T-helper 2 cell treated with Interferon-gamma antibody and Interleukin-4, amounts not matched to agents 100 ng/mL and 5 ng/mL, for 36 hours (primary cell): ENCODE data around the gene LATS2. TPM values are rescaled to one million over a fixed set of nuclear protein-coding genes. Genes with fewer than 3 reads are reported as not detected.

Source experiments
- intact Hi-C: fragments of 100-400 bp; cut with micrococcal nuclease; formaldehyde crosslinking; loops from one replicate; pipeline ENCODE4 v1.15.1; 2023
- total RNA-seq: library from RNA; stranded (reverse); gene quantifications from 2 replicates; pipeline ENCODE4 v1.2.3, GENCODE V29; 2022

LATS2 gene
- total RNA-seq, 1 donor from 2014 or later: 2.2 TPM

DNA sequence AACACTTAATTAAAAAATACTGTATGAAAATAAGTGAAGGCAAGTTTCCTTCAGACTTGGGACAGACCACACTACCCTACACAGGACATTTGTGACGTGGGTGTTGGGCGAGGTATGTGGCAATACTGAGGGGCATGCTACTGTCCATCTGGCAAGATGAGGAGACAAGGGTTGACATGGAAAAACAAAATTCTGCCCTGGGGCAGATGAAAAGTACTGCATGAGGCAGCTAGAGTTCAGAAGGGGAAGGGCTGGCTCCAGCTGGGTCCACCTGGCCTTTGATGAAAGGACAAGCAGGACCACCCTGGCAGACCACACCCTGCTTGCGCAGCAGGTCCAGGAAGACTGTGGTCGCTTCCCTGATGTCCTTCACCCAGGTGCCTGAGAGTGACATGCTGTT lies 43.2 kb downstream of the LATS2 start:
- intact Hi-C loops: no loop called here

DNA sequence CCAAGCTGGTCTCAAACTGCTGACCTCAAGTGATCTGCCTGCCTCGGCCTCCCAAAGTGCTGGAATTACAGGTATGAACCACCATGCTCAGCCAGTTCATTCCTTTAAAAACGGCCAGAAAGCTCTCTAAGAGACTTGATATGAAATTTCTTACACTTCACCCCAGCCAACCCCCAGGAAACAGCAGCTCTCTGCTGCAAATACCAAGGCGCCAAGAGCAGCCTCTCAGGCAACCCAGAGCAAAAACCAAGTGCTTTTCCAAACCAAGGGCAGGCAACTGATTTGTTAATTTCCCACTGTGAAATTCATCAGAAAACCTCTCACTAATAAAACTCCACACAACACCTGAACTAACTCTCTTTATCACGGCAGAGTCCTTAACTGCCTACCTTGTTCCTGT lies 44.9 kb downstream of the LATS2 start:
- intact Hi-C loops: no loop called here

DNA sequence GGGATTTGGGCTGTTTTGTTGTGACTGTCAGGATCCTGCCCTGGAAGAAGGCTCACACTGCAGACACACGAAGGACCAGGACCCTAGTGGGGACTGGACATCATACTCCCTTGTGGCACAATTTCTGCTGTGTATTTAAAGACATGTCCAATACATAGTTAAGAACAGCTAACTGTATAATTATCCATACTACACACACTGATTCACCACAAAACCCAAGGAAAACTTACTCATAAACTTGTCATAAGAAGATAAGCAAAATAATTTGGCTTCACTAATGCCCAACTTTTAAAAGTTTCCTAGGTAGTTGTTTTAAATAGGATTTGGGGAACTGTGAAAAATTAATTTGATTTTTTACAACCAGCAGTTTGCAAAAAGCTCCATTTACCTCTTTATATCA lies 46.1 kb downstream of the LATS2 start:
- intact Hi-C loops: no loop called here

DNA sequence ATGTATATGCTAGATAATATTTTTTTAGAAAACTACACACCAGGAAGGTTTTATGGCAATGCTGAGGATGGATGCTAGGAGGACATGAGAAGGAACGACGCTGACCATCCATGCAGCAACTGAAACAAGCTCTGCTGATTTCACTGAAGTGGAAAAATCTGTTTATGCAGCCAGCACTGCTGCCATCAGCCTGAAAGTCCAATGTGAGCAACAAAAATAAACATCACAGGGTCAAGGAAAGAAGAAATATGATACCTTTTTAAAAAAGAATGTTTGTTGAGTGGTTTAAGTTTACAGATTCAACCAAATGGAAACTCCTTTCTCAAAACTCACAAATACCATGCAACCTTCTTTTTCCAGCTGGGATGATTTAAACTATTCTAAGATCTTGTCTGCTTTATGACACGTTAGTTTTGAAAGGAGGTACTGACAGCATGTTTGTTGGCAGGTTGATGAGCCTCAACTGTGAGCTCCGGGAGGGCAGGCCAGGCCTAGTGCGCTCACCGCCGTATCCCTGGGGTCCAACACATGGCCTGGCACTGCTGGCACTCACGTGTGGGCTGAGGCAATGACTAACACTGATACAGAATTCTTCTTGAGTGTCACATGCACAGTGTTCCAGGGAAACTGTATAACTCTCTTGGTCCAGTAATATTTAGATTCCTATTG lies 46.8 kb downstream of the LATS2 start:
- intact Hi-C loops: no loop called here

DNA sequence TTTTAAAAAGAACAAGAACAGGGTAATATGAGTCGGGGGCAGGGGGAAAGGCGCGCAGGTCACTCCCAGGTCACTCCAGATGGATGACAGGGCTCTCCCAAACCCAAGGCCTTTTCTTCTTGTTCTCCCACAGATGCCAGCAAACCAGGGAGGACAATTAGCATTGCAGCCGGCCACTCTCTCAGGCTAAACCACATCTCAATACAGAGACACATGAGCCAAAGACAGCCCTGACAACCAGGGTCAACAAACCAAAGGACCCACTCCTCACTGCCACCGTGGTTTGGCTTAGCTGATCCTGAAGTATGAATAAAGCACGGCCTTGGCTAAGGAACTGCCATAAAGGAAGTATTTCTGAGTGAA lies 47.3 kb downstream of the LATS2 start:
- intact Hi-C loops: no loop called here

DNA sequence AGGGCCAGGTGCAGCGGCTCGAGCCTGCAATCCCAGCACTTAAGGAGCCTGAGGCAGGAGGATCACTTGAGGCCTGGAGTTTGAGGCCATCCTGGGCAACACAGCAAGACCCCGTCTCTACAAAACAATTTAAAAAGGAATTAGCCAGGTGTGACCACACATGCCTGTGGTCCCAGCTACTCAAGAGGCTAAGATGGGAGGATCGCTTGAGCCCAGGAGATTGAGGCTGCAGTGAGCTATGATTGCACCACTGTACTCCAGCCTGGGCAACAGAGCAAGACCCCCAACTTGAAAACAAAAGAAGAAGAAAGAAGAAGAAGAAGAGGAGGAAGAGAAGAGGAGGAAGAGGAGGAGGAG lies 47.7 kb downstream of the LATS2 start:
- intact Hi-C loops: no loop called here

DNA sequence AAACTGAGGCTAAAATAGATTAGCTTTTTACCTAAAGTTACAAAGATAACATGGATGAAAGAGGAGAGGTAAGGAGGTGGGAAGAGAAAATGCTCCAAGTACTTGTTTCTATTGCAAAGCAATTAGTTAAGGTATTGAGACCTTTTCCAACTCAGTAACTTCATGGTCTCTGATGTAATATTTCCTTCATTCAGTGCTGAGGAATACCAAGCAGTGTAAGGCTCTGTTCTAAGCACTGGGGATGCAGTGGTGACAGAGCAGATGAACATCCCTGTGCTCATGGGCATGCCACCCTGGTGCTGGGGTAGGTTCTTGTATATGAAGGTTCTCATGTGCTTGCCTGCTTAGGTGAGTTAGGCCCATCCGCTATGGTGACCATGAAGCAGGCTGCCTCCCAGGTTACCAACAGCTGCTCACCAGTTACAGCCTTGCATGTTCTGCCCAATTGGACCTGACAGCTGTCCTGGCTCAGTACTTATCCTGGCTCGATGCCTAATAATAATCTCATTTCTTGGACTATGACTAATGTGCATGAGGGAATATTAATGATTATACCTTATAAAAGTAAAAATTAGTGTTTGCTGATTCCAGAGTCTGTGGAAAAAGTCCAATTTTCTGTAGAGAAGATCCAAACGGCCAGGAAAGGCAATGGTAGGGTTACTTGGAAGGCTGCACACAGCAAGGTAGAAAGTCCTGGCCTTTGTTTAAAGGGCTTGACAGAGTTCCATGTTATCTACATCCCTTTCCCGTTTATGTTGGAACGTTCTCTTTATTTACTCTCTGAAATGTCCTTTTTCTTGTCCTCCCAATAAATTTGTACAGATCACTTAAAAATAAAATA lies 48.3 kb downstream of the LATS2 start:
- intact Hi-C loops: no loop called here

DNA sequence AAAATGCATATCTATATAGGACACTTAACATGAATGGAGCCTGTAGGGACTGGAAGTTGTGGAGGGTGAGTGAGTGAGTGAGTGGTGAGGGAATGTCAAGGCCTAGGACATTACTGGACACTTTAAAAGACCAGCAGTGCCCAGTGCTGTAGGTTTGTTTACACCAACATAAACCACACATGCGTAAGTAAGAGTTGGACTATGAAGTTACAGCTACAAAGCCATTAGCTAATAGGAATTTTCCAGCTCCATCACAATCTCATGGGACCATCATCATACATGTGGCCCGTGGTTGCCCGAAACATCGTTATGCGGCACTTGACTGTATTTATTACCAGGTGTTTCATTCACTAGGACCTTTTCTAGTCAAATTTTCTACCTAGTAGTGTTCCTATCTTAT lies 49.2 kb downstream of the LATS2 start:
- intact Hi-C loops: no loop called here

DNA sequence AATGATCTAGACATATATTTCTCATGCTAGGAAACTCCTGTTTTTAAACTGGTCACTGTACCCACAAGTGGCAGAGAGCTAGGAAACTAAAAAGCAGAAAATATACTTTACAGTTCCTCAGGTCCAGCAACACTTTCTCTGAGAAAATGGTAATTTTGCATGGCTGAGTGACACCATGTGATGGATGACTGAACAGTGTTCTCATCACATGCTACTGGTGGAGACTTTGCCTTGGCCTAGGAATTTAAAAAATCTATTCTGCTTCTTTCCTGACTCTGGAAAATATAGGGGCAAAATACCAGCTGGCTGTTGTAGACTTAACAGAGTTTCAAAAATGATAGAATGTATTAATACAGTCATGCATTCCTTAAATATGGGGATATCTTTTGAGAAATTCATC lies 50.0 kb downstream of the LATS2 start:
- intact Hi-C loops: no loop called here

DNA sequence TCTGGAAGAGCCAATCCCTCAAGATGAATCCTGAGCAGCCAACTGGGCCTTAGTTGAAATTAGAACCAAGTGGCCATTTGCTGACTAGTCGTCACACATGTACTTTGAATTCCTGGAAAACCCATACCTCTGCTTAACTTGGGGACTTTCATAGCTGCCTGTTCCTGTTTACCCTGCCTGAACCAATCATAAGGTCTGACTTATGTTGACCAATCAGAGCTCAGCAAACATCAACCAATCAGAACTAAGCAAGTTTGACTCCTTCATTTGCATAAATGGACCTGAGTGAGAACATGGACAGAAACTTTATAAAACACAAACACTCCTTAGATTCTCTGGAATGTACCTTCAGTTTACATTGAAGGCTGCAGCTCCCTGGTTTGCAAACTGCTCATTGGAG lies 50.8 kb downstream of the LATS2 start:
- intact Hi-C loops: no loop called here

DNA sequence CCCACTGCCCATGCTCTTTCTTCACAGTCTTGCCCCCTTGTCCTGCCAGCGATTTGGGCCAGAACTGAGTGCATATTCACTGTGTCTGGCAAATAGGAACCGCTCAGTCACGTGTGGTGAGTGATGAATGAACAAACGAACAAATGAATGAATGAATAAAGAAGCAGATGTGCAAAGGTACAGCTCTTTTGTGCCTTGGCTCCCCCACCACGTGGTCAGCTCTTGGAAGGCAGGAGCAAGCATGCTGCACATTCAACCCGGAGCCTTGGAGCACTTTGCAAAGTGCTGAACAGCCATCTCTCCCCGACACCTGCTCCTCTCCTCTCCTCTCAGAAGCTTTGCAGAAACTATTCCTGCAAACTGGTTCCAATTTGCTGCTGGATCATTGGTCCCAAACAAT lies 52.4 kb downstream of the LATS2 start:
- intact Hi-C loops: no loop called here

DNA sequence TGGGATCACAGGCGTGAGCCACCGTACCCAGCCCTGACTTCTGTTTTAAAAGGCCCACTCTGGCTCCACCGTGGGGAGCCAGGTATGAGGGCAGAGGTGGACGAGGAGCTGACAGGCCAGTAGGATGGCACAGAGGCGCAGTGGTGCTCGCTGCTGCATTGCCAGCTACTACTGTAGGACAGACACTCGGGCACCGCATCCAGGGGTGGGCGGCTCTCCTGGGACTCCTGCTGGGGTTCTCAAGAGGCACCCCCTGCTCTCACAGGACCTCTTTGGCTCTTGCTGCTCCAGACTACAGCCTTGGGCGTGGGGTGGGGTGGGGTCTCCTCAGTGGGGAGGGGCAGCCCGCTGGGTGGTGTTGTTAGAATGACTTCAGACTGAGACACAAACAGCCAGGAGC lies 53.4 kb downstream of the LATS2 start:
- intact Hi-C loops: no loop called here

DNA sequence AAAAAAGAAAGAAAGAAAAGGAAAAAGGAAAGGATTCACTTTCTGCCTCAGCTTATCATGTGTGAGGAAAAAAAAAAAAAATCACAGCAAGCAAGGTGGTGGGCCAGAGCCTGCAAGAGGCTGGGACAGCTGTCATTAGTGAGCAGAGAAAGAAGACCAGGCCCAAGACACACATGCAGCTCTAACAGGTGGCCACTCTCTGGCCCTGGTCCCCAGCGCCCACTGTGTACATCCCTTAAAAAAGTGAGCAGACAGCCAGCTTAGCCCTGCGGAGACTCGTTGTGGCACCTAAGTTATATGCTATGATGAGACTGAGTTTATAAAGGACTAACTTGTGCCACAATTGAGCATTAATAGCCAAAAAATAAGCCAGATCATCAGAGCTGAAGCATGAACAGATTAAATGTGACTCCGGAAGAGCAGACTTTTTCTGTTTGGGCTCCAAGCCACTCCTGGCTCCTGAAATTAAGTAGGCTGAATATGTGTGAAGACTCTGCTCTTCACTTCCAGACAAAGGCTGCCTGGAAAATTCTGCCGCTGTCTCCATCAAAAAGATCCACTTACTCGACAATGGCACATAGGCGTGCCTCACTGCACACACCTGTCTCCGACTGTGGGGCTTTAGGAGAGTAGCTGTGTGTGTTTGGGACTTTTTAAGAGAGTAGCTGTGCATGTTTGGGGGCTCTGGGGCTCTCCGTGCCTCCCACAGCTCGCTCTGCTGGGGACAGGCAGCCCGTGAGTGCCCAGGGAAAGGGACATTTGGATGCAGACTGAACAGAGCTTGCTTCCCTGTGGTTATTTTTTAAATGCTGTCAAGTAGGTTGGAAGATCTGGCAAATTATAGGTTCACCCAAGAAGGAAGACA lies 55.0 kb downstream of the LATS2 start:
- intact Hi-C loops: no loop called here

DNA sequence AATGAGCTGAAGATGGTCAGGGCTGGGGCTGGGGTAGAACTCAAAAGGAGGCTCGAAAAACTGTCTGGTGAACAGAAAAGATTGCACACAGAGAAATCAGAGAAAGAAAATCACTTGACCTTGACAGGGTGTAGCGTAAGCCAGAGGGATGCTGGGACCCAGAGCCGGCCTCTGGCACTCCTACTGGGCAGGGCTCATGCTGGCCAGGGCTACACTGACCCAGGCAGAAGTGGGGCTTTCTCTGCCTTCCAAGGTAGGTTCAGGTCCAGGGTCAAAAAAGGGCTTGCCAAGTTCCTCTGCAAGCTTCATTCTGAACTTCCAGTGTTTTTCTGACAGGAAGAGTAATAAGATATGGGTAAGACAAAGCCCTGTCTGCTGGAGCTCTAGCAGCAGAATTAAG lies 56.2 kb downstream of the LATS2 start:
- intact Hi-C loops: no loop called here

DNA sequence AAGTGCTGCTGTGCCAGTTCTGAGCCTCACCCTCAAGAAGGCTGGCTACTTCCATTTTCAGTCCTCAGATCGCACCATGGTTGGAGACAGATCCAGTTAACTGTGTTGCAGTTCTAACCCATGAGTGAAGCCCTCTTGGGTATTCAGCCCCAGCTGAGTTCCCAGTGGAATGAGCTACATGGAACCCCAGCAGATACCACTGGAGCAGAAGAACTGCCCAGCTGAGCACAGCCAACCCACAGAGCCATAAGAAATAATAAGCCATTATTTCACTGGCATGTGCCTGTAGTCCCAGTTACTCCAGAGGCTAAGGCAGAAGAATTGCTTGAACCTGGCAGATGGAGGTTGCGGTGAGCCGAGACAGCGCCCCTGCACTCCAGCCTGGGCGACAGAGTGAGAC lies 59.9 kb downstream of the LATS2 start:
- intact Hi-C loops: no loop called here

DNA sequence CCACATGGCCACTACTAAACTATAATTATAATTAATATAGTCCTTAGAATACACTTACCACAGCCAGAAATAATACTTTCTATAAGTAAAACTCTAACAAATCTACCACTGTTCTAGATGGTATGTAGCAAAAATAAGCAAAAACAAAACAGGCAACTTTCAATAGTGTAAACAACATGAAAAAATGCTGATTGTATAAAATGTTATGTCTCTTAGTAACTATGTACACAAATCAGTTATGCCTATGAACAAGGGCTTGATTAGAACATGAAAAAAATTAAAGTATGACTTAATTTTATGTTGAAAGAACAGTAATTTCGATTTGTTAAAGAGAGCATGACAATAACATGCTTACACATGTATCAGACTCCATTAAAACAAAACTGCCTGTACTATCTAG lies 60.7 kb downstream of the LATS2 start:
- intact Hi-C loops: no loop called here

DNA sequence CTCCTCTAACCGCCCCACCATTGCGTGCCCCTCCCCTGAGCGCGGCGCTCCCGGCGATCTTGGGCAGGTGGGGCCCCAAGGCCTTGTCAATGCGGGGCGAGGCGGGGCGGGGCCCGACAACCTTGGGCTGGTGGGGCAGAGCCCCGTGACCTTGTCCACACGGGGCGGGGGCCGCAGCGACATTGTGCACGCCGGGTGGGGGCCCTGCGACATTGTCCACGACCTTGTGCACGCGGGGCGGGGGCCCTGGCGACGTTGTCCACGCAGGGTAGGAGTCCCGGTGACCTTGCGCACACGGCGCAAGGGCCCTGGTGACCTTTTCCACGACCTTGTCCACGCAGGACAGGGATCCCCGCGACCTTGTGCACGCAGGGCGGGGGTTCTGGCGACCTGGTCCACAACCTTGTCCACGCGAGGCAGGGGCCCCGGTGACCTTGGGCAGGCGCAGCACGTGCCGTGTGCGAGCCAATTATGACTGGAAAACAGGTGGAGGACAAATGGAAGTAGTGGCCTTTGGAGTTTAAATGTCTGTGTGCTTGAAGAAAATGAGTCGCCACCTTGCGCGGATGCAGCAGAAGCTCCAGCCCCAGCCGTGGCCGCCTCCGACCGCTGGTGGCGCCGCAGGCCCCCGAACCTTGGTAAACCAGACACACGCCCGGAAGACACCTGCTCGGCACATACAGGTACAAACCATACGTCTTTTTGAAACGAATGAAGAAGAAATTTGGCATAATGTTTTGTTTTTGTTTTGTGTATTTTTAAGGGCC lies 62.6 kb downstream of the LATS2 start:
- intact Hi-C loops: no loop called here

DNA sequence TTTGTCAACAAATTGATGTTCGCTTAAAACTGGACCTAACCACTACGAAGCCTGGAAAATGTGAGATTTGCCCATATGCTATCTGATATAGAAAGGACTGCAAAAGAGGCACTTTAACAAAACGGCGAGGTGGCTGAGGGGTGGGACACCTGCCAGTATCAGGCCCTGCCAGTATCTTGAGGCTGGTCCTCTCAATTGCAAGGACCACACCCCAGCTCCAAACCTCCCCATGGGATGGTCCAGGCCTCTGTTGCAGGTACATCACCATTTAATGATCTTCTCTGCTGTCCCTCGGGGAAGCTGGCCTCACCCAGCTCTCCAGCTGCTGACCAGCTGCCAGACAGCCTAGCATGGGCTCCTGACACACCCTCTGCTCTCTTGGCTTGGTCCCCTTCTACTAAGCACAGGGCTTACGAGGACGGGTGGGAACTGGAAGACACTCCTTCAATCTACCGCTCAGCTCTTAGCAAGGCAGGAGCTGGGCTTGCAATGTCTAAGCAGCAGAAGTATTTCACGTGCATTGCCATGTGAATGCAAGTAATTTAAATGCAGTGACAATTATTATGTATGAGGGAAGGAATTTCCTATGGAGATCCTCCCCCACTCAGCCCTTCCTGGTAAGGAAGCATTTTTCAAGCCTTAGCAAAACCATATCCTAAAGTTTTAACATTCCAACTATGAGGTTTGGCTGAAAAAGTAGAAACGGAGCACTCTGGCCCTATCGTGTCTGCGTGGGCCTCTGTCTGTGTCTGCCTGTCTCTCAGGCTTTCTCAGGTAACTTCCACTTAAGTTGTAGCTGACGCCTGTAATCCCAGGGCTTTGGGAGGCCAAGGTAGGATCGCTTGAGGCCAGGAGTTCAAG lies 63.9 kb downstream of the LATS2 start:
- intact Hi-C loops: no loop called here

DNA sequence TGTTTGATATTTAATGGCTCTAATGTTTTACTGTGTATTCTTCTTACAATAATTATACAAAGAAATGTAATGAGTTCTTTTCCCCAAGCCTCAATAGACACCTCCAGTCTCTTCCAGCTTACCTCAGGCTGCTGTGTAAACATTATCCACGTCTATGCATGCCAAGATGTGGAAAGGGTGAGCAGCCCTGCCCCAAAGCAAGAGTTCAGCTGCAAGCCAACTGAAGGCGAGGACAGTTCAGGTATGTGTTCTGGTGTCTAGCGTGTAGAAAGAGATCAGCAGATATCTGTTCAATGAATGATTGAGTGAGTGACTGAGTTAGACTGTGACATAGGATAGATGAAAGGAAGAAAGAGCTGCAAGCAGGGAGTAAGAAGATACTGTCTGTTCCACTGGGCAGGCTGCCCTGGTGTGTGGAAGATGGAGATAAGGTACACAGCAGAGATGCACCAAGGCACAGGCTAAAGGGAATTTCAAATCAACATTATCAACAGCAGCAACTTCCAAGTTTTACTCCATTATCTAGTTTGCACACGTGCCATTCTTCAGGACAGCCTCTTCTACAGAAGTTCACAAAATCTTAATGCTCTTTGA lies 66.0 kb downstream of the LATS2 start:
- intact Hi-C loops: no loop called here

DNA sequence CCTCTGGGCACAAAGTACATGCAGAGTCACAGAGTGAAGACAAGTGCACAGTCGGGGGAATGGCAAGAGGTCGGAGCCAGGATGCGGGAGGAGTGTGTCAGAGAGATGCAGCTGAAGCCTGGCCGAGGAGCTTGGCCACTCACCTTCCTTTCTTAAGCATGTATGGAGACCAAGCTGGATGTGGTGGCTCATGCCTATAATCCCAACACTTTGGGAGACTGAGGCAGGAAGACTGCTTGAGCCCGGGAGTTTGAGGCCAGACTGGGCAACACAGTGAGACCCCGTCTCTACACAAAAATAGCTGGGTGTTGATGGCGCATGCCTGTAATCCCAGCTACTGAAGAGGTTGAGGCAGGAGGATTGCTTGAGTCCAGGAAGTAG lies 67.0 kb downstream of the LATS2 start:
- intact Hi-C loops: no loop called here
